Omental fat pad (tissue), 4 donors: ENCODE data around the gene C10orf95. TPM values are rescaled to one million over a fixed set of nuclear protein-coding genes. Genes with fewer than 3 reads are reported as not detected.
A peak's percentile ranks its signal among the peaks of the same experiment; 100 is the strongest.

Experiments
- ATAC-seq: fragments of 150-250 bp; one replicate; pipeline ENCODE4 v1.9.1; 2016; ENCODE audit warnings: mild to moderate bottlenecking, moderate library complexity; ENCODE audit not compliant: low FRiP score
- DNase-seq: peaks from one replicate; pipeline ENCODE4 v3.0.0-alpha.2; 2019; ENCODE audit warnings: low spot score
- total RNA-seq, 4 donors: library from RNA; depleted of rRNA; stranded (reverse); fragments of >200 nt; gene quantifications; one replicate each; pipeline ENCODE4 v1.1.0, GENCODE V29; 2016
- TF ChIP-seq, protein P1 (sequence below), 3 donors: fragments of 450-650 bp; IDR thresholded peaks; one replicate each; pipeline ENCODE4 v1.5.1; 2016 to 2017; ENCODE audit warnings: antibody characterized with exemption in 3 of 3, mild to moderate bottlenecking in 3 of 3, moderate library complexity in 2 of 3

C10orf95 gene
- total RNA-seq, 4 donors from 2014 or later: 0.84 TPM; not detected in 3

- DNase-seq (peak; percentile 42), ATAC-seq (peak; percentile 58)
- TF ChIP-seq, protein P1, sequence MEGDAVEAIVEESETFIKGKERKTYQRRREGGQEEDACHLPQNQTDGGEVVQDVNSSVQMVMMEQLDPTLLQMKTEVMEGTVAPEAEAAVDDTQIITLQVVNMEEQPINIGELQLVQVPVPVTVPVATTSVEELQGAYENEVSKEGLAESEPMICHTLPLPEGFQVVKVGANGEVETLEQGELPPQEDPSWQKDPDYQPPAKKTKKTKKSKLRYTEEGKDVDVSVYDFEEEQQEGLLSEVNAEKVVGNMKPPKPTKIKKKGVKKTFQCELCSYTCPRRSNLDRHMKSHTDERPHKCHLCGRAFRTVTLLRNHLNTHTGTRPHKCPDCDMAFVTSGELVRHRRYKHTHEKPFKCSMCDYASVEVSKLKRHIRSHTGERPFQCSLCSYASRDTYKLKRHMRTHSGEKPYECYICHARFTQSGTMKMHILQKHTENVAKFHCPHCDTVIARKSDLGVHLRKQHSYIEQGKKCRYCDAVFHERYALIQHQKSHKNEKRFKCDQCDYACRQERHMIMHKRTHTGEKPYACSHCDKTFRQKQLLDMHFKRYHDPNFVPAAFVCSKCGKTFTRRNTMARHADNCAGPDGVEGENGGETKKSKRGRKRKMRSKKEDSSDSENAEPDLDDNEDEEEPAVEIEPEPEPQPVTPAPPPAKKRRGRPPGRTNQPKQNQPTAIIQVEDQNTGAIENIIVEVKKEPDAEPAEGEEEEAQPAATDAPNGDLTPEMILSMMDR (IDR thresholded peaks at IDR 0.05): no peak
Observed at GRCh38 chr10:102449321-102450123, 1.8 kb downstream of the C10orf95 start.

- TF ChIP-seq, protein P1 (IDR thresholded peaks at IDR 0.05): no peak
- ATAC-seq (no peak), DNase-seq (no peak)
Observed at GRCh38 chr10:102444851-102445250, 6.5 kb downstream of the C10orf95 start.

DNA sequence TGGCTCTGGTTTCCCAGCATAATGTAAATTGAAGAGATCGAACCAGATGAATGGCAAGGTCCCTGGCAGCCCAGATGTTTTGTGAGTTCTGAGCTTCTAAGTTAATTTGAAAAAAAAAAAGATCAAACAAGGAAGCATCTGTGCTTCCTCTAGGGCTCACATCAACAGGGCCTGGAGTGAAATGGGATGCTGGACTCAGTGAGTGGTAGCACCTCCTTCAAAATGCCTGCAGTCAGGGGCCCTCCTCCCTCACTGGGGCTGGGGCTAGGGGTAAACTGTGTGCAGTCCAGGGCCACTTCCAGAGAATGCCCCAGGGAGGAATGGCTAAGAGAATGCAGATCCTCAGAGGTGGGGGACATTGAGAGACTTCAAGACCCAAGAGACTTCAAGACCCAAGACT lies 13.0 kb downstream of the C10orf95 start:
- TF ChIP-seq, protein P1 (IDR thresholded peaks at IDR 0.05): no peak
- no peak for DNase-seq
- ATAC-seq: no peak

DNA sequence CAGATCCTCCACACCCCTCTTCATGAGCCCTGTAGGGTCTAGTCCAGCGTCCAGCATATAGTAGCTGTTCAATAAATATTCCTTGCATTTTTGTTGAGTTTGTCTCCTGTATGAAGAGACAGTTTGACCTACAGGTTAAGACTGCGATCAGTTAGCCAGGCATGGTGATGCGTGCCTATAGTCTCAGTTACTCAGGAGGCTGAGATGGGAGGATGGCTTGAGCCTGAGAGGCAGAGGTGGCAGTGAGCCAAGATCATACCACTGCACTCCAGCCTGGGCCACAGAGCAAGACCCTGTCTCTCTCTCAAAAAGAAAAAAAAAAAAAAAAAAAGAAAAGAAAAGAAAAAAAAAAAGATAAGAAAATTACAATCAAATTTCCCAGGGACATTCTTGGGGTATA lies 13.8 kb downstream of the C10orf95 start:
- TF ChIP-seq, protein P1 (IDR thresholded peaks at IDR 0.05): no peak
- ATAC-seq: no peak
- no peak for DNase-seq

GRCh38 chr10:102436312-102436711 lies 15.0 kb downstream of the C10orf95 start:
- DNase-seq: no peak
- TF ChIP-seq, protein P1 (IDR thresholded peaks at IDR 0.05): no peak
- no peak for ATAC-seq

DNA sequence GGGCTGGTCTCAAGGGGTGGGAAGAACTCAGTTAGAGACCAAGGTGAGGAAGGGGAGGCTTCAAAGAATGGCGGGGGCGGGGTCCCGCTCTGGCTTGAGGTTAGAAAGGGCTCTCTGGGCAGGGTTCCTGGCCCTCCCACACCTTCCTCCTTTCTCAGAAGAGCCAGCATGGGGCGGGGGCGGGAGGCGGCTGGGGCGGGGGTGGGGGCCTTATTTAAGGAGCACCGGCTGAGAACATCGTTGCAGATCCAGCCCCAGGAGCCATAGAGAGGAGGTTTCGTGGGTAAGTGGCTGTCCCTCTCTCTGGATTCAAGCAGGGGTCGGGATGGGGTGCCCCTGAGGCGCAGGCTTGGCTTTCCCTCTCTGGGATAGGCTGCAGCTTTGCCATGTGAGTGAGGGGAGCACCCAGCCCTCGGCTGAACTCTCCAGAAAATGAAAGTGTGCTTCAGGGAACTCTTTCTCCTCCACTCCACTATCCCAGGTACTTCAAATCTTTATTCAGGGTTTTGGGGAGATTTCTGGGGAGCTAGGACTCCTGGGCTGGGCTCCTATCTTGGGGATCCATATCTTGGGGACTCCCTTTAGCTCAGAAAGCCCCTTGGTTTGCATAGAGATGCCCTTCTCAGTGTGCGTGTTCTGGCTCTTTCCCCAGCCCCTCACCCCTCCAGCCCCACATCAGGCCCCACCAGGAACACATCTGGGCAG lies 15.7 kb downstream of the C10orf95 start:
- DNase-seq (no peak), ATAC-seq (peak; percentile 25)
- TF ChIP-seq, protein P1 (IDR thresholded peaks at IDR 0.05): no peak
